Bronchial epithelial cell (primary cell): ENCODE data around the gene SNX1. TPM values are rescaled to one million over a fixed set of nuclear protein-coding genes. Genes with fewer than 3 reads are reported as not detected.

Source experiments
- DNase-seq: peaks from one replicate; pipeline ENCODE4 v3.0.0-alpha.2; 2010; ENCODE audit warnings: low read depth
- FAIRE-seq: peaks from 2 replicates; lab custom pipeline; 2011; peaks lifted over from hg19 to GRCh38; lab: Jason Lieb, UNC
- H3K27me3 ChIP-seq: 2 replicates; pipeline ENCODE4 v1.5.1; 2011; ENCODE audit warnings: low read length; ENCODE audit not compliant: control insufficient read depth, insufficient read depth
- H3K36me3 ChIP-seq: 2 replicates; pipeline ENCODE4 v1.5.1; 2011; ENCODE audit warnings: low read length; ENCODE audit not compliant: control insufficient read depth, insufficient read depth
- H3K4me3 ChIP-seq: 2 replicates; pipeline ENCODE4 v1.5.1; 2011; ENCODE audit warnings: mild to moderate bottlenecking, low read depth, low read length, control low read depth
- total RNA-seq: library from RNA; depleted of rRNA; stranded (reverse); fragments of >200 nt; gene quantifications from 2 replicates; pipeline ENCODE4 v1.2.1, GENCODE V29; 2014
- TF ChIP-seq, protein P1 (sequence below): IDR thresholded peaks from 2 replicates; pipeline ENCODE4 v1.5.1; 2011; ENCODE audit warnings: mild to moderate bottlenecking, moderate library complexity, low read length, control low read depth, inconsistent platforms; ENCODE audit not compliant: insufficient read depth, severe bottlenecking

Gene SNX1, protein sequence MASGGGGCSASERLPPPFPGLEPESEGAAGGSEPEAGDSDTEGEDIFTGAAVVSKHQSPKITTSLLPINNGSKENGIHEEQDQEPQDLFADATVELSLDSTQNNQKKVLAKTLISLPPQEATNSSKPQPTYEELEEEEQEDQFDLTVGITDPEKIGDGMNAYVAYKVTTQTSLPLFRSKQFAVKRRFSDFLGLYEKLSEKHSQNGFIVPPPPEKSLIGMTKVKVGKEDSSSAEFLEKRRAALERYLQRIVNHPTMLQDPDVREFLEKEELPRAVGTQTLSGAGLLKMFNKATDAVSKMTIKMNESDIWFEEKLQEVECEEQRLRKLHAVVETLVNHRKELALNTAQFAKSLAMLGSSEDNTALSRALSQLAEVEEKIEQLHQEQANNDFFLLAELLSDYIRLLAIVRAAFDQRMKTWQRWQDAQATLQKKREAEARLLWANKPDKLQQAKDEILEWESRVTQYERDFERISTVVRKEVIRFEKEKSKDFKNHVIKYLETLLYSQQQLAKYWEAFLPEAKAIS
- 26.4 and 28.7 TPM in 2 replicates for total RNA-seq

DNA sequence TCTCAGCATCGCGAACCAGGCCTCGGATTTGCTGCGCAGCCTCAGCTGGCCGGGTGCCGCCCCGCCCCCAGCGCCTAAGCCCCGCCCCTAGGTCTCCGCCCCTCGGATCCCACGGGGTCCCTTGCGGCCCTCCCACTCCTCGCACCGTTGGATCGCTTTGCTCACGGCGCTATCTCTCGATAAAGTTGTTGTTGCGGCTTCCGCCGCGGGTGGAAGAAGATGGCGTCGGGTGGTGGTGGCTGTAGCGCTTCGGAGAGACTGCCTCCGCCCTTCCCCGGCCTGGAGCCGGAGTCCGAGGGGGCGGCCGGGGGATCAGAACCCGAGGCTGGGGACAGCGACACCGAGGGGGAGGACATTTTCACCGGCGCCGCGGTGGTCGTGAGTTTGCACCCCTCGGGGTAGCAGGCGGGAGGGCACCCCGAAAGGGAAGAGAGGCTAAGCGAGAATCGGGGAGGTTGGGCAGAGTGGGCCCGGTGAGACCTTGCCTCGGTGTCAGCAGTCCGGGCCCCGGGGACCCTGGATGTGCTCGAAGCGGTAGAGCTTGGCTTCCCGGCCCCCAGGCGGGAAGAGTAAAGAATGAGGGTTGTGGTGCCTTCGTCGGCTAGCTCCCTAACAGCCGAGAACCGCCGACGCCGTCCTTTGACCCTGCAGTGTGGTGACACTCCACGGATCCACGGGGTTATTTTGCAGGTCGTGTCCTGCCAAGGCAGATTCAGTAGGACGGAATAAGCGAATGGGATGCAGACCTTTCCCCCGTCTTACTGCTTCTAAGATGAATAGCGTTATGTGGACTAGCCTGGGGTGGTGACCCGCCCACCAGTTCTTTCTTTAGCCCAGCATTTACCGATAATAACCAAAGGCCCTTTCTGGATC, at the start of gene SNX1:
TSS of gene SNX1 (plus strand) at position 188 of the 873 bp plus-strand sequence. CDS start at position 220, 32 bp downstream.
- peak within 1 kb of the TSS; percentile 78 for H3K4me3 ChIP-seq
- DNase-seq, result peak; percentile 83
- TF ChIP-seq, protein P1, sequence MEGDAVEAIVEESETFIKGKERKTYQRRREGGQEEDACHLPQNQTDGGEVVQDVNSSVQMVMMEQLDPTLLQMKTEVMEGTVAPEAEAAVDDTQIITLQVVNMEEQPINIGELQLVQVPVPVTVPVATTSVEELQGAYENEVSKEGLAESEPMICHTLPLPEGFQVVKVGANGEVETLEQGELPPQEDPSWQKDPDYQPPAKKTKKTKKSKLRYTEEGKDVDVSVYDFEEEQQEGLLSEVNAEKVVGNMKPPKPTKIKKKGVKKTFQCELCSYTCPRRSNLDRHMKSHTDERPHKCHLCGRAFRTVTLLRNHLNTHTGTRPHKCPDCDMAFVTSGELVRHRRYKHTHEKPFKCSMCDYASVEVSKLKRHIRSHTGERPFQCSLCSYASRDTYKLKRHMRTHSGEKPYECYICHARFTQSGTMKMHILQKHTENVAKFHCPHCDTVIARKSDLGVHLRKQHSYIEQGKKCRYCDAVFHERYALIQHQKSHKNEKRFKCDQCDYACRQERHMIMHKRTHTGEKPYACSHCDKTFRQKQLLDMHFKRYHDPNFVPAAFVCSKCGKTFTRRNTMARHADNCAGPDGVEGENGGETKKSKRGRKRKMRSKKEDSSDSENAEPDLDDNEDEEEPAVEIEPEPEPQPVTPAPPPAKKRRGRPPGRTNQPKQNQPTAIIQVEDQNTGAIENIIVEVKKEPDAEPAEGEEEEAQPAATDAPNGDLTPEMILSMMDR, result no peak
- FAIRE-seq, result no peak
- H3K36me3 ChIP-seq, result no peaks in the 10 kb centered on the region
- no peaks in the 10 kb centered on the region for H3K27me3 ChIP-seq

- Histone ChIP-seq H3K27me3 (peaks cover 32% of the 10 kb centered on the region), H3K4me3 (peak within 1 kb of the TSS; percentile 42), H3K36me3 (no peaks in the 10 kb centered on the region)
- no peak for FAIRE-seq
- TF ChIP-seq, protein P1, result peak; percentile 77
- peak; percentile 25 for DNase-seq
Observed at GRCh38 chr15:64046421-64047153, 49.2 kb upstream of the SNX1 start, which contains the start of gene DAPK2. DAPK2 (minus strand) TSS chr15:64046485; CDS start chr15:64040261, 6,224 bp downstream.

DNA sequence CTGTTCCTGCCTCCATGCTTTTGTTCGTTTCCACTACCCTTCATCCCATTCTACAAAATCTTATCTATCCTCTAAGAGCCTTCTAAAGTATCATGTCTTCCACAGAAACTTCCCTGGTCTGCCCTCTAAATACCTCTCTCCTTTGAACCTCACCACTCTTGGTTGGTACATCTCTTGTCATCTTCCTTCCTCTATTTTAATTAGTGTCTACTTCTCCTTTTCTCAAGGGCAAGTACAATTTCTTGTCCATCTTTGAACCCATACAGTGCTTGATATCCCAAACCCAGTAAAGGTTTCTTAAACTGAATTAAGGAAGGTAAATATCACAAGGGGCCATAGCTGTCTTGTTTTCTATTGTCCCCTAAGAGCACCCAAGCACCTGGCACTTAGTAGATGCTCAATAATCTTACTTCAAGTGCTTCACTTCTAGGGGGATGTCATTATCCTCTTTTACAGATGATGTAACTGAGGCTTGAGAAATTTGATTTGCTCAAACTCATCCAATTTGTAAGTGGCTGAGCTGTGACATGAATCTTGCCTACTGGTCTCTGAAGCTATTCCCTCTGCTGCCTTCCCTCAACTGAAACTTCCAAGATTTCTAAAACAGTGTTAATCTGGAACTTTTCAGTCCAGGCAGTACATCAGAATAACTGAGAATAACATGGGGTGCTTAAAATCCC, 46.9 kb upstream of the SNX1 start:
- FAIRE-seq, result no peak
- Histone ChIP-seq H3K36me3 (no peaks in the 10 kb centered on the region), H3K27me3 (peaks cover 26% of the 10 kb centered on the region), H3K4me3 (no peak overlapping the region)
- TF ChIP-seq, protein P1, result no peak
- no peak for DNase-seq

DNA sequence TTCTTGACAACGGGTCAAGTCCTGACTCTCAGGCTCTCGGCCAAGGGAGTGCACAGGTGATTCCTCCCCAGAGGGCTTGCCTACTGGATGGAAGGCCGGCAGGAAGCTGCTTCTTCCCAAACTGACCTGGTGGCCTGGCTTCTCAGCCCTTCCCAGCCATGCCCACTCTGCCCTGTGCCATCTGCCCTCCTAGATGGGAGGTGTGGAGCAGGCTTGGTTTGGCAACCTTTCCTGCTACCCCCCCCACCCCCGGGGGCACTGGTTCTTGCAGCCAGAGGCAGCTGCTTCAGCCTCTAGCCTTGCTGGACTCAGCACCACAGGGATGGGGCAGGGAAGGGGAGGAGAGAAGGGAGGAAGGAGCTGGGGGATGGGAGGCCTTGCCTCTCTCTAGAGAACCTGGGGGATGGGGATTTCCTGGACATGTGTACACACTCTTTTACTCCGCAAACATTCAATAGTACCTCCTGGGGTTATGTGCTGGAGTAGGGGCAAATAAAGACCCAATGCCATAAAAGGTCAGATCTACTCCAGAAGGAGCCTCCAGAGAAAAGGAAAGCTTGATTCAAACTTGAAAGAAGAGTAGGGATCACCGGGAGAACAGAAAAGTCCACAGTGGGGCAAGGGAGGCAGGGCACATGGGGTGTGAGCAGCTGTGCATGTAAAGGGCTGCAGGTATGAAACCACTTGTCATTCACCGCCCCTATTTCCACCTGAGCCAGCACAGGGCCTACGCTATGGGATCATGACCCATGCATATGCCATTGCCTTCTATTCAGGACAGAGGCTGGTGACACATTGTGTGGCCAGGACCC, 45.3 kb upstream of the SNX1 start:
- peaks cover 12% of the 10 kb centered on the region for H3K27me3 ChIP-seq
- DNase-seq, result no peak
- no peaks in the 10 kb centered on the region for H3K36me3 ChIP-seq
- H3K4me3 ChIP-seq, result no peak overlapping the region
- no peak for FAIRE-seq
- TF ChIP-seq, protein P1, result no peak
